Measurements from ENCODE around the gene RNF224. TPM values are rescaled to one million over a fixed set of nuclear protein-coding genes. Genes with fewer than 3 reads are reported as not detected.

RNF224 gene
- total and polyA plus RNA-seq, 2 of the 13 experiments (the other 11 are each of a cell fraction or from before 2014, with no cell fraction given), result 0.09 TPM; not detected in 1

GRCh38 chr9:137195525-137196220 lies 31.6 kb upstream of the RNF224 start (continued):
- TF ChIP-seq CEBPG (CRISPR knock-in tag; IDR thresholded peaks at IDR 0.05) (no peak), XRCC5 (optimal IDR thresholded peaks at IDR 0.05; ENCODE audit: low read length) (no peak), PAWR (CRISPR knock-in tag; IDR thresholded peaks at IDR 0.05; ENCODE audit: borderline replicate concordance) (no peak), RFX1 (IDR thresholded peaks at IDR 0.05) (no peak), MXD4 (CRISPR knock-in tag; IDR thresholded peaks at IDR 0.05) (no peak), POLR2G (IDR thresholded peaks at IDR 0.05; ENCODE audit: low read depth, low read length) (no peak), PHF20 (CRISPR knock-in tag; IDR thresholded peaks at IDR 0.05) (no peak), SAP130 (CRISPR knock-in tag; IDR thresholded peaks at IDR 0.05; ENCODE audit: low read depth) (peak; percentile 38; the same call in 1 of the 2 replicates), ATF1 (CRISPR knock-in tag; IDR thresholded peaks at IDR 0.05) (no peak), YEATS2 (CRISPR knock-in tag; IDR thresholded peaks at IDR 0.05; ENCODE audit: borderline replicate concordance) (no peak), ARNT2 (CRISPR knock-in tag; IDR thresholded peaks at IDR 0.05; ENCODE audit: low read depth) (0 out of 2 replicates have a peak, but pooled peaks have one; percentile 22), NPAS2 (CRISPR knock-in tag; IDR thresholded peaks at IDR 0.05; ENCODE audit: borderline replicate concordance) (no peak), ETV5 (CRISPR knock-in tag; IDR thresholded peaks at IDR 0.05; ENCODE audit: borderline replicate concordance) (0 out of 2 replicates have a peak, but pooled peaks have one; percentile 33), ZNF160 (CRISPR knock-in tag; IDR thresholded peaks at IDR 0.05) (no peak), ZNF780A (CRISPR knock-in tag; IDR thresholded peaks at IDR 0.05) (no peak), ZNF878 (CRISPR knock-in tag; IDR thresholded peaks at IDR 0.05) (no peak), TMF1 (CRISPR knock-in tag; IDR thresholded peaks at IDR 0.05; ENCODE audit: low read depth) (no peak), PBX2 (CRISPR knock-in tag; IDR thresholded peaks at IDR 0.05) (no peak)
- TF ChIP-seq, protein P1, sequence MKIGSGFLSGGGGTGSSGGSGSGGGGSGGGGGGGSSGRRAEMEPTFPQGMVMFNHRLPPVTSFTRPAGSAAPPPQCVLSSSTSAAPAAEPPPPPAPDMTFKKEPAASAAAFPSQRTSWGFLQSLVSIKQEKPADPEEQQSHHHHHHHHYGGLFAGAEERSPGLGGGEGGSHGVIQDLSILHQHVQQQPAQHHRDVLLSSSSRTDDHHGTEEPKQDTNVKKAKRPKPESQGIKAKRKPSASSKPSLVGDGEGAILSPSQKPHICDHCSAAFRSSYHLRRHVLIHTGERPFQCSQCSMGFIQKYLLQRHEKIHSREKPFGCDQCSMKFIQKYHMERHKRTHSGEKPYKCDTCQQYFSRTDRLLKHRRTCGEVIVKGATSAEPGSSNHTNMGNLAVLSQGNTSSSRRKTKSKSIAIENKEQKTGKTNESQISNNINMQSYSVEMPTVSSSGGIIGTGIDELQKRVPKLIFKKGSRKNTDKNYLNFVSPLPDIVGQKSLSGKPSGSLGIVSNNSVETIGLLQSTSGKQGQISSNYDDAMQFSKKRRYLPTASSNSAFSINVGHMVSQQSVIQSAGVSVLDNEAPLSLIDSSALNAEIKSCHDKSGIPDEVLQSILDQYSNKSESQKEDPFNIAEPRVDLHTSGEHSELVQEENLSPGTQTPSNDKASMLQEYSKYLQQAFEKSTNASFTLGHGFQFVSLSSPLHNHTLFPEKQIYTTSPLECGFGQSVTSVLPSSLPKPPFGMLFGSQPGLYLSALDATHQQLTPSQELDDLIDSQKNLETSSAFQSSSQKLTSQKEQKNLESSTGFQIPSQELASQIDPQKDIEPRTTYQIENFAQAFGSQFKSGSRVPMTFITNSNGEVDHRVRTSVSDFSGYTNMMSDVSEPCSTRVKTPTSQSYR (CRISPR knock-in tag; IDR thresholded peaks at IDR 0.05; ENCODE audit: borderline replicate concordance), result no peak
- TF ChIP-seq, protein P2, sequence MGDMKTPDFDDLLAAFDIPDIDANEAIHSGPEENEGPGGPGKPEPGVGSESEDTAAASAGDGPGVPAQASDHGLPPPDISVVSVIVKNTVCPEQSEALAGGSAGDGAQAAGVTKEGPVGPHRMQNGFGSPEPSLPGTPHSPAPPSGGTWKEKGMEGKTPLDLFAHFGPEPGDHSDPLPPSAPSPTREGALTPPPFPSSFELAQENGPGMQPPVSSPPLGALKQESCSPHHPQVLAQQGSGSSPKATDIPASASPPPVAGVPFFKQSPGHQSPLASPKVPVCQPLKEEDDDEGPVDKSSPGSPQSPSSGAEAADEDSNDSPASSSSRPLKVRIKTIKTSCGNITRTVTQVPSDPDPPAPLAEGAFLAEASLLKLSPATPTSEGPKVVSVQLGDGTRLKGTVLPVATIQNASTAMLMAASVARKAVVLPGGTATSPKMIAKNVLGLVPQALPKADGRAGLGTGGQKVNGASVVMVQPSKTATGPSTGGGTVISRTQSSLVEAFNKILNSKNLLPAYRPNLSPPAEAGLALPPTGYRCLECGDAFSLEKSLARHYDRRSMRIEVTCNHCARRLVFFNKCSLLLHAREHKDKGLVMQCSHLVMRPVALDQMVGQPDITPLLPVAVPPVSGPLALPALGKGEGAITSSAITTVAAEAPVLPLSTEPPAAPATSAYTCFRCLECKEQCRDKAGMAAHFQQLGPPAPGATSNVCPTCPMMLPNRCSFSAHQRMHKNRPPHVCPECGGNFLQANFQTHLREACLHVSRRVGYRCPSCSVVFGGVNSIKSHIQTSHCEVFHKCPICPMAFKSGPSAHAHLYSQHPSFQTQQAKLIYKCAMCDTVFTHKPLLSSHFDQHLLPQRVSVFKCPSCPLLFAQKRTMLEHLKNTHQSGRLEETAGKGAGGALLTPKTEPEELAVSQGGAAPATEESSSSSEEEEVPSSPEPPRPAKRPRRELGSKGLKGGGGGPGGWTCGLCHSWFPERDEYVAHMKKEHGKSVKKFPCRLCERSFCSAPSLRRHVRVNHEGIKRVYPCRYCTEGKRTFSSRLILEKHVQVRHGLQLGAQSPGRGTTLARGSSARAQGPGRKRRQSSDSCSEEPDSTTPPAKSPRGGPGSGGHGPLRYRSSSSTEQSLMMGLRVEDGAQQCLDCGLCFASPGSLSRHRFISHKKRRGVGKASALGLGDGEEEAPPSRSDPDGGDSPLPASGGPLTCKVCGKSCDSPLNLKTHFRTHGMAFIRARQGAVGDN (CRISPR knock-in tag; IDR thresholded peaks at IDR 0.05), result peak; percentile 67
- TF ChIP-seq, protein P3, sequence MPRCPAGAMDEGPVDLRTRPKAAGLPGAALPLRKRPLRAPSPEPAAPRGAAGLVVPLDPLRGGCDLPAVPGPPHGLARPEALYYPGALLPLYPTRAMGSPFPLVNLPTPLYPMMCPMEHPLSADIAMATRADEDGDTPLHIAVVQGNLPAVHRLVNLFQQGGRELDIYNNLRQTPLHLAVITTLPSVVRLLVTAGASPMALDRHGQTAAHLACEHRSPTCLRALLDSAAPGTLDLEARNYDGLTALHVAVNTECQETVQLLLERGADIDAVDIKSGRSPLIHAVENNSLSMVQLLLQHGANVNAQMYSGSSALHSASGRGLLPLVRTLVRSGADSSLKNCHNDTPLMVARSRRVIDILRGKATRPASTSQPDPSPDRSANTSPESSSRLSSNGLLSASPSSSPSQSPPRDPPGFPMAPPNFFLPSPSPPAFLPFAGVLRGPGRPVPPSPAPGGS (CRISPR knock-in tag; IDR thresholded peaks at IDR 0.05), result no peak
